GM12878 (cell line): ENCODE results near the gene SYCE1. TPM values are rescaled to one million over a fixed set of nuclear protein-coding genes. Genes with fewer than 3 reads are reported as not detected.

Experiments used
- ATAC-seq: fragments of 200-7000 bp; cut with Tn5 transposase; 3 replicates; pipeline ENCODE4 v1.9.1; 2020; ENCODE audit warnings: mild to moderate bottlenecking, moderate library complexity
- BruUV-seq: library from RNA; stranded (reverse); fragments of 400-500 nt; replicated peaks from 2 replicates; lab custom pipeline; 2021; lab: Mats Ljungman, UMichigan
- CTCF ChIA-PET: fragments of 300-600 bp; sonication (Branson Sonifier 250); formaldehyde crosslinking; extraction: SDS; loops from one replicate; lab custom pipeline; 2021; ENCODE audit warnings: inconsistent platforms; lab: Yijun Ruan, JAX
- POLR2A ChIA-PET: fragments of 350-600 bp; formaldehyde crosslinking; extraction: SDS; loops from one replicate; lab custom pipeline; 2021; ENCODE audit warnings: inconsistent platforms; lab: Charles Lee
- RAD21 ChIA-PET: fragments of 300-600 bp; sonication (Branson Sonifier 250); formaldehyde crosslinking; loops from one replicate; lab custom pipeline; 2023; ENCODE audit warnings: antibody characterized with exemption; ENCODE audit not compliant: unreplicated experiment; lab: Charles Lee
- SMC1A ChIA-PET: fragments of 300-600 bp; sonication (Branson Sonifier 250); formaldehyde crosslinking; loops from one replicate; lab custom pipeline; 2023; ENCODE audit not compliant: unreplicated experiment, uncharacterized antibody; lab: Charles Lee
- DNase-seq: peaks from one replicate; pipeline ENCODE4 v3.0.0-alpha.2; 2011; ENCODE audit warnings: low read depth, low spot score
- FAIRE-seq: peaks from 3 replicates; lab custom pipeline; 2011; peaks lifted over from hg19 to GRCh38; lab: Jason Lieb, UNC
- H2AFZ ChIP-seq: 2 replicates; pipeline ENCODE4 v1.6.0; 2011; ENCODE audit warnings: low read depth, low read length, control low read depth; ENCODE audit not compliant: control insufficient read depth
- H3K27ac ChIP-seq: 2 replicates; pipeline ENCODE4 v1.5.1; 2011; ENCODE audit warnings: control low read depth; ENCODE audit not compliant: control insufficient read depth, insufficient read depth
- H3K27me3 ChIP-seq, 2 experiments: replicated peaks in 1 of 2; 2 replicates each; pipeline versions ENCODE4 v1.6.0 to v1.6.1; 2011; ENCODE audit warnings: low read length in 1 of 2; ENCODE audit not compliant: control insufficient read depth in 2 of 2, insufficient read depth in 2 of 2
- H3K36me3 ChIP-seq, 2 experiments: 2 replicates each; pipeline ENCODE4 v1.5.1; 2011; ENCODE audit warnings: low read length in 1 of 2; ENCODE audit not compliant: control insufficient read depth in 2 of 2, insufficient read depth in 2 of 2
- H3K4me1 ChIP-seq: 2 replicates; pipeline ENCODE4 v1.6.1; 2011; ENCODE audit warnings: mild to moderate bottlenecking, low read length, moderate library complexity, mixed read lengths; ENCODE audit not compliant: control insufficient read depth, insufficient read depth
- H3K4me2 ChIP-seq: 2 replicates; pipeline ENCODE4 v1.6.0; 2011; ENCODE audit warnings: control low read depth; ENCODE audit not compliant: control insufficient read depth, insufficient read depth
- H3K4me3 ChIP-seq: fragments of 200-600 bp; sonication (generic); 2 replicates; pipeline ENCODE4 v1.5.1; 2016
- H3K79me2 ChIP-seq: 2 replicates; pipeline ENCODE4 v1.6.0; 2011; ENCODE audit warnings: low read length; ENCODE audit not compliant: control insufficient read depth, insufficient read depth
- H3K9ac ChIP-seq: 2 replicates; pipeline ENCODE4 v1.8.0; 2011; ENCODE audit warnings: low read length, control low read depth, mixed read lengths; ENCODE audit not compliant: control insufficient read depth, insufficient read depth
- H3K9me3 ChIP-seq: replicated peaks from 3 replicates; pipeline ENCODE4 v1.5.1; 2011; ENCODE audit warnings: mild to moderate bottlenecking, low read length; ENCODE audit not compliant: control insufficient read depth, insufficient read depth
- H4K20me1 ChIP-seq: 2 replicates; pipeline ENCODE4 v1.6.0; 2011; ENCODE audit not compliant: control insufficient read depth, insufficient read depth
- BACH1 ChIP-seq: fragments of 450-650 bp; IDR thresholded peaks from 2 replicates; pipeline ENCODE4 v1.6.1; 2017; ENCODE audit warnings: mild to moderate bottlenecking, borderline replicate concordance
- BMI1 ChIP-seq: fragments of 450-650 bp; IDR thresholded peaks from 2 replicates; pipeline ENCODE4 v1.6.1; 2016; ENCODE audit warnings: mild to moderate bottlenecking, moderate library complexity, borderline replicate concordance
- ZNF384 ChIP-seq: IDR thresholded peaks from 2 replicates; pipeline ENCODE4 v1.6.1; 2012; ENCODE audit warnings: low read depth, mild to moderate bottlenecking, low read length, improper control_type of control experiment, borderline replicate concordance
- ZZZ3 ChIP-seq: IDR thresholded peaks from 2 replicates; pipeline ENCODE4 v1.6.1; 2011; ENCODE audit warnings: low read depth; ENCODE audit not compliant: control insufficient read depth, insufficient read length
- WGBS: methylation state at CpG from one replicate; pipeline ENCODE4 v1.1.6; 2016; ENCODE audit warnings: low lambda C conversion rate; ENCODE audit not compliant: insufficient replicate concordance, insufficient coverage; ENCODE audit errors: missing lambda C conversion rate; 5-methylcytosine and 5-hydroxymethylcytosine counted together
- in situ Hi-C: fragments of 300-500 bp; cut with MboI; formaldehyde crosslinking; loops from 9 replicates; pipeline ENCODE4 v1.14.3; 2018; ENCODE audit warnings: mixed read lengths
- intact Hi-C: fragments of 100-400 bp; cut with micrococcal nuclease; formaldehyde crosslinking; loops from one replicate; pipeline ENCODE4 v1.14.2; 2022; ENCODE audit not compliant: unreplicated experiment
- polyA plus RNA-seq, 11 experiments: library from polyadenylated mRNA; depleted of rRNA in 4 of 11; unstranded in 6 of 11; stranded (reverse) in 5 of 11; fragments of >200 nt; fragmentation: Nextera tagmentation in 4 of 11; fragmentation: Illumina TruSeq in 1 of 11; extraction: Ambion mirVana in 4 of 11; extraction: Trizol in 1 of 11; gene quantifications; 1 replicate in 1 of 11; 2 replicates in 10 of 11; pipeline versions ENCODE4 v1.2.1 to v1.2.3, GENCODE V29; 2011 to 2016; ENCODE audit warnings: inconsistent platforms in 2 of 11, missing spikeins in 2 of 11, low read depth in 1 of 11
- total RNA-seq, 4 experiments: library from RNA; depleted of rRNA in 3 of 4; stranded (reverse); fragments of >200 nt in 3 of 4; fragmentation: Illumina TruSeq in 1 of 4; extraction: Trizol in 1 of 4; gene quantifications; 2 replicates each; pipeline versions ENCODE4 v1.2.1 to v1.2.3, GENCODE V29; 2013 to 2021
- TF ChIP-seq, protein P1 (sequence below): fragments of 150-350 bp; IDR thresholded peaks from 2 replicates; pipeline ENCODE4 v1.6.1; 2014; ENCODE audit warnings: mild to moderate bottlenecking, low read depth, low read length
- TF ChIP-seq, protein P2 (sequence below): IDR thresholded peaks from 2 replicates; pipeline ENCODE4 v1.6.1; 2011; ENCODE audit warnings: low read depth, mild to moderate bottlenecking, low read length, moderate library complexity, borderline replicate concordance; ENCODE audit errors: extremely low read depth
- TF ChIP-seq, protein P3 (sequence below): fragments of 450-650 bp; IDR thresholded peaks from 2 replicates; pipeline ENCODE4 v1.6.1; 2018; ENCODE audit warnings: borderline replicate concordance, mild to moderate bottlenecking; ENCODE audit not compliant: partially characterized antibody
- TF ChIP-seq, protein P4 (sequence below): fragments of 450-650 bp; IDR thresholded peaks from 2 replicates; pipeline ENCODE4 v1.6.1; 2017; ENCODE audit warnings: mild to moderate bottlenecking, moderate library complexity

The SYCE1 gene
- total and polyA plus RNA-seq, 10 of the 15 experiments (the other 5 are each of a cell fraction or from before 2014, with no cell fraction given), result not detected

DNA sequence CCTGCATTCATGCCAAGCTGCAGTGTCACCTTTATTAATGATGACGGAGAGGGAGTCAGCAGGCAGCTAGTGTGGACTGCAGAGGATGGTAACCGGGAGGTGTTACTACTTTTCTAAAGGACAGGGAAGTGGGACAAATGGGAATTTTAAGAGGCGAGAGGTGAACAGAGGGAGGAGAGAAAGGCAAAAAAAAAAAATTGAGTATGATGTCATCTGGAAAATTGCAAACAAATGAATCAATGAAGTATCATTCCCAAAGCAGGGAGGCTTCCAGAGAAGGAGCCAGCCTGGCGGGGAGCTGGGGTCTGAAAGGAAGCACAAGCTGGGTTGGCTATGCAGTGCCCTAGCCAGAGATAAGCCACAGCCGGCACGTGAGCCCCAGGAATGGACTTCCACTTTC is 48.3 kb upstream of the SYCE1 start:
- Histone ChIP-seq H2AFZ (no peak overlapping the region), H3K4me1 (no peaks in the 10 kb centered on the region), H3K9ac (no peak overlapping the region), H3K36me3 (no peaks in the 10 kb centered on the region), H3K27ac (no peak overlapping the region), H3K4me3 (no peak overlapping the region), H3K9me3 (no peaks in the 10 kb centered on the region; the same call in 2 of the 3 replicates), H3K27me3 (no peaks in the 10 kb centered on the region; a peak in 1 of 4 replicates), H3K4me2 (no peak overlapping the region), H3K79me2 (no peaks in the 10 kb centered on the region), H4K20me1 (no peaks in the 10 kb centered on the region)
- SMC1A ChIA-PET, result interaction anchor here (1.6 kb wide), 1 partner anchor 121 kb away, joined by 3 read pairs; no protein-coding TSS in a partner anchor
- intact Hi-C loops (no loop called here), in situ Hi-C loops (no loop called here)
- TF ChIP-seq ZZZ3 (no peak), BACH1 (no peak)
- WGBS, result 54% methylated on average over 6 of the region's 6 CpGs
- POLR2A ChIA-PET, result interaction anchor here (0.7 kb wide), 1 partner anchor 865 kb away, joined by 4 read pairs; no protein-coding TSS in a partner anchor
- RAD21 ChIA-PET, result no interaction called here
- DNase-seq (no peak), ATAC-seq (no peak), FAIRE-seq (no peak)
- no TSS peak for BruUV-seq
- CTCF ChIA-PET, result interaction anchor here (0.6 kb wide), 1 partner anchor 751 kb away, joined by 3 read pairs; no protein-coding TSS in a partner anchor

DNA sequence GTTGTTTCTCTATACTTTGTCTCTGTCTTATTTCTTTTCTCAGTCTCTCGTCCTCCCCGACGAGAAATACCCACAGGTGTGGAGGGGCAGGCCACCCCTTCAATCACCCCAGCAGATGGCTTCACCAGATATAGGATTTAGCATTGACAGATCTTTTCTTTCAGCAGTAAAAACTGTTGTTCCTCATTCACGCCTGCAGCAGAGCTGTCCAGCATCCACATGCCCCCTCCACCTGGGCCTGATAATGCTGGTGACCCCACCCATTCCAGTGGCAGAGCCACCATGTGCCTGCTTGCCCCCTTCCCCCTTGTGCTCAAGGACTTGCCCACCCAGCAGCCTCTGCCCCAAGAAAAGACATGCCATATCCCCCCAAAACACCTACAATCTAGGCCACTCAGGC is 45.7 kb upstream of the SYCE1 start:
- CTCF ChIA-PET, result no interaction called here
- Histone ChIP-seq H3K79me2 (no peaks in the 10 kb centered on the region), H2AFZ (no peak overlapping the region), H3K4me1 (no peaks in the 10 kb centered on the region), H3K36me3 (no peaks in the 10 kb centered on the region), H3K27ac (no peak overlapping the region), H3K9me3 (no peaks in the 10 kb centered on the region; the same call in 2 of the 3 replicates), H3K4me2 (no peak overlapping the region), H3K27me3 (no peaks in the 10 kb centered on the region; a peak in 1 of 4 replicates), H3K4me3 (no peak overlapping the region), H3K9ac (no peak overlapping the region), H4K20me1 (no peaks in the 10 kb centered on the region)
- POLR2A ChIA-PET, result no interaction called here
- FAIRE-seq, result no peak
- BruUV-seq, result no TSS peak
- ATAC-seq, result no peak
- WGBS, result 0% methylated on average over 4 of the region's 4 CpGs
- DNase-seq, result no peak
- SMC1A ChIA-PET, result no interaction called here
- in situ Hi-C loops (no loop called here), intact Hi-C loops (no loop called here)
- RAD21 ChIA-PET, result no interaction called here
- TF ChIP-seq, protein P1, sequence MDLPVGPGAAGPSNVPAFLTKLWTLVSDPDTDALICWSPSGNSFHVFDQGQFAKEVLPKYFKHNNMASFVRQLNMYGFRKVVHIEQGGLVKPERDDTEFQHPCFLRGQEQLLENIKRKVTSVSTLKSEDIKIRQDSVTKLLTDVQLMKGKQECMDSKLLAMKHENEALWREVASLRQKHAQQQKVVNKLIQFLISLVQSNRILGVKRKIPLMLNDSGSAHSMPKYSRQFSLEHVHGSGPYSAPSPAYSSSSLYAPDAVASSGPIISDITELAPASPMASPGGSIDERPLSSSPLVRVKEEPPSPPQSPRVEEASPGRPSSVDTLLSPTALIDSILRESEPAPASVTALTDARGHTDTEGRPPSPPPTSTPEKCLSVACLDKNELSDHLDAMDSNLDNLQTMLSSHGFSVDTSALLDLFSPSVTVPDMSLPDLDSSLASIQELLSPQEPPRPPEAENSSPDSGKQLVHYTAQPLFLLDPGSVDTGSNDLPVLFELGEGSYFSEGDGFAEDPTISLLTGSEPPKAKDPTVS, result no peak
- TF ChIP-seq, protein P2, sequence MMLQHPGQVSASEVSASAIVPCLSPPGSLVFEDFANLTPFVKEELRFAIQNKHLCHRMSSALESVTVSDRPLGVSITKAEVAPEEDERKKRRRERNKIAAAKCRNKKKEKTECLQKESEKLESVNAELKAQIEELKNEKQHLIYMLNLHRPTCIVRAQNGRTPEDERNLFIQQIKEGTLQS, result no peak
- TF ChIP-seq, protein P3, sequence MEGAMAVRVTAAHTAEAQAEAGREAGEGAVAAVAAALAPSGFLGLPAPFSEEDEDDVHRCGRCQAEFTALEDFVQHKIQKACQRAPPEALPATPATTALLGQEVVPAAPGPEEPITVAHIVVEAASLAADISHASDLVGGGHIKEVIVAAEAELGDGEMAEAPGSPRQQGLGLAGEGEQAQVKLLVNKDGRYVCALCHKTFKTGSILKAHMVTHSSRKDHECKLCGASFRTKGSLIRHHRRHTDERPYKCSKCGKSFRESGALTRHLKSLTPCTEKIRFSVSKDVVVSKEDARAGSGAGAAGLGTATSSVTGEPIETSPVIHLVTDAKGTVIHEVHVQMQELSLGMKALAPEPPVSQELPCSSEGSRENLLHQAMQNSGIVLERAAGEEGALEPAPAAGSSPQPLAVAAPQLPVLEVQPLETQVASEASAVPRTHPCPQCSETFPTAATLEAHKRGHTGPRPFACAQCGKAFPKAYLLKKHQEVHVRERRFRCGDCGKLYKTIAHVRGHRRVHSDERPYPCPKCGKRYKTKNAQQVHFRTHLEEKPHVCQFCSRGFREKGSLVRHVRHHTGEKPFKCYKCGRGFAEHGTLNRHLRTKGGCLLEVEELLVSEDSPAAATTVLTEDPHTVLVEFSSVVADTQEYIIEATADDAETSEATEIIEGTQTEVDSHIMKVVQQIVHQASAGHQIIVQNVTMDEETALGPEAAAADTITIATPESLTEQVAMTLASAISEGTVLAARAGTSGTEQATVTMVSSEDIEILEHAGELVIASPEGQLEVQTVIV, result no peak
- TF ChIP-seq ZNF384 (no peak), BMI1 (no peak)
- TF ChIP-seq, protein P4, sequence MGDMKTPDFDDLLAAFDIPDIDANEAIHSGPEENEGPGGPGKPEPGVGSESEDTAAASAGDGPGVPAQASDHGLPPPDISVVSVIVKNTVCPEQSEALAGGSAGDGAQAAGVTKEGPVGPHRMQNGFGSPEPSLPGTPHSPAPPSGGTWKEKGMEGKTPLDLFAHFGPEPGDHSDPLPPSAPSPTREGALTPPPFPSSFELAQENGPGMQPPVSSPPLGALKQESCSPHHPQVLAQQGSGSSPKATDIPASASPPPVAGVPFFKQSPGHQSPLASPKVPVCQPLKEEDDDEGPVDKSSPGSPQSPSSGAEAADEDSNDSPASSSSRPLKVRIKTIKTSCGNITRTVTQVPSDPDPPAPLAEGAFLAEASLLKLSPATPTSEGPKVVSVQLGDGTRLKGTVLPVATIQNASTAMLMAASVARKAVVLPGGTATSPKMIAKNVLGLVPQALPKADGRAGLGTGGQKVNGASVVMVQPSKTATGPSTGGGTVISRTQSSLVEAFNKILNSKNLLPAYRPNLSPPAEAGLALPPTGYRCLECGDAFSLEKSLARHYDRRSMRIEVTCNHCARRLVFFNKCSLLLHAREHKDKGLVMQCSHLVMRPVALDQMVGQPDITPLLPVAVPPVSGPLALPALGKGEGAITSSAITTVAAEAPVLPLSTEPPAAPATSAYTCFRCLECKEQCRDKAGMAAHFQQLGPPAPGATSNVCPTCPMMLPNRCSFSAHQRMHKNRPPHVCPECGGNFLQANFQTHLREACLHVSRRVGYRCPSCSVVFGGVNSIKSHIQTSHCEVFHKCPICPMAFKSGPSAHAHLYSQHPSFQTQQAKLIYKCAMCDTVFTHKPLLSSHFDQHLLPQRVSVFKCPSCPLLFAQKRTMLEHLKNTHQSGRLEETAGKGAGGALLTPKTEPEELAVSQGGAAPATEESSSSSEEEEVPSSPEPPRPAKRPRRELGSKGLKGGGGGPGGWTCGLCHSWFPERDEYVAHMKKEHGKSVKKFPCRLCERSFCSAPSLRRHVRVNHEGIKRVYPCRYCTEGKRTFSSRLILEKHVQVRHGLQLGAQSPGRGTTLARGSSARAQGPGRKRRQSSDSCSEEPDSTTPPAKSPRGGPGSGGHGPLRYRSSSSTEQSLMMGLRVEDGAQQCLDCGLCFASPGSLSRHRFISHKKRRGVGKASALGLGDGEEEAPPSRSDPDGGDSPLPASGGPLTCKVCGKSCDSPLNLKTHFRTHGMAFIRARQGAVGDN, result no peak
